ENCODE results near the gene SYTL2.

GRCh38 chr11:85751724-85752123, 59.2 kb downstream of the SYTL2 start:
- no peak for TF ChIP-seq POLR2A (IDR thresholded peaks at IDR 0.05; ENCODE audit: low read depth, low read length)
- no peak for TF ChIP-seq TAF1 (IDR thresholded peaks at IDR 0.05; ENCODE audit: low read depth, low read length)

Data from GM12891 (cell line).